ENCODE measurements around the gene CYP2U1.
A peak's percentile ranks its signal among the peaks of the same experiment; 100 is the strongest.

The CYP2U1 gene

GRCh38 chr4:107988763-107989035 lies 57.4 kb downstream of the CYP2U1 start:
- DNase-seq, result no peak

GRCh38 chr4:107989162-107989536 lies 57.8 kb downstream of the CYP2U1 start:
- no peak for DNase-seq

GRCh38 chr4:107989537-107990386 lies 58.4 kb downstream of the CYP2U1 start, which contains the start of gene HADH:
TSS of gene HADH (plus strand) at chr4:107989889. CDS start at chr4:107989933, 44 bp downstream.
- DNase-seq, result peak; percentile 94

GRCh38 chr4:107991945-107992630 lies 60.7 kb downstream of the CYP2U1 start:
- DNase-seq, result no peak

GRCh38 chr4:107993969-107994368 lies 62.6 kb downstream of the CYP2U1 start:
- no peak for DNase-seq

- no peak for DNase-seq
These were observed 63.5 kb downstream of the CYP2U1 start for GRCh38 chr4:107994894-107995293.

- no peak for DNase-seq
These were observed 65.8 kb downstream of the CYP2U1 start for GRCh38 chr4:107996949-107997788.

- DNase-seq, result no peak
These were observed 66.4 kb downstream of the CYP2U1 start for GRCh38 chr4:107997794-107998193.

- no peak for DNase-seq
These were observed 68.7 kb downstream of the CYP2U1 start for GRCh38 chr4:107999932-108000539.

GRCh38 chr4:108001540-108002135 lies 70.3 kb downstream of the CYP2U1 start:
- DNase-seq, result no peak
